HG02973 (cell line): ENCODE results near the gene PTPRD.

Source experiments
- ATAC-seq: cut with Tn5 transposase; IDR thresholded peaks from one replicate; pipeline ENCODE4 v1.9.1; 2021; ENCODE audit warnings: moderate library complexity; ENCODE audit not compliant: unreplicated experiment

The PTPRD gene

DNA sequence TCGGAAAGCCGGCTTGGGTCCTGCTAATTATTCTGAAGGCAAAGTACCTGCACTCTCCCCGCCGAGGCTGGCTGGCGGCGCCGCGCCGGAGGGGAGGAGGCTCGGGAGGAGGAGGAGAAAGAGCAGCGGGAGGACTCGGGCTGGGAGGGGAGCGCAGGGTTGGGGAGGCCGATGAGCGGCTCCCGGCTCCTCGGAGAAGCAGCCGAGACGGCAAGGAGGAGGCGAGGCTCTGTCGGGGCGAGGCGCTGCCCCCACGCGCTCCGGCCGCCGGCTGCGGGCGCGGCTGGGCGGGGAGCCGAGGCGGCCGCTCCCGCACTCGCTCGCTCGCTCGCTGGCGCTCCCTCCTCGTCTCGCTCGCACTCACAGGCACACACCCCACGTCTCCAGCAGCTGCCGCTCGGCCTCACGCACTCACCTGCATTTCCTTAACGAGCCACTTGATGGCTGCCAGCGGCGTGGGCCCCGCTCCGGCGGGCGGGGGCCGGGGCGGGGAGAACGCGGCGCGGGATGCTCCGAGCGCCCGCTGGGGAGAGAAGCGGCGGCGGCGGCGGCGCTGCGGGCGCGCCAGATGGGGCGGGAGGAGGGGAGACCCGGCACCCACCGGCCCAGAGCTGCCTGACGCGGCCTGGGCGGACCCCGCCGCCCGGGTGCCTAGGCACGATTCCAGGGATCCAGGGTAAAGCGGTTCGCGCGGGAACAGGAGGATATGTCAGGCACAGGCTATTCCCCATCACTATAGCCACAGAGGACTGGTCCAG is at the start of gene PTPRD:
TSS of gene PTPRD (minus strand) at position 362 of the 758 bp plus-strand sequence.
- ATAC-seq: peak; percentile 96

DNA sequence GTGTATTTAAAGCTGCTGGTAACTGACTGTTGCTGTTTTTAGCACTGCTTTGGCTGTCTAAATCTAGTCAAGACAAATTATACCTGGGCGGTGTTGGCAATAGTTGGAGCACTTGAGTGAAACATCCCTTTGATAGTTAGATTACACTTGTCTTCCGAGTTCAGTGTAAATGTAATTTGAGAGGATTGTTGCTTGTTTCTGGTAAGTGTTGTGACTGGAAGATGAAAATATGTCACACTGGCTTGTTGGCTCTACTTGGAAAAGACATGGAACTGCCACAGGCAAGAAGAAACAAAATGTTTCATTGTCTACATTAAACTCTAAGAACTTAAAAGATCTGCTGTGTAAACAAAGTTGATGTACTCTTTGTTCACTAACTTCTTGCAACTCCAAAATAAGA is 49.2 kb upstream of the PTPRD start:
- ATAC-seq: no peak

DNA sequence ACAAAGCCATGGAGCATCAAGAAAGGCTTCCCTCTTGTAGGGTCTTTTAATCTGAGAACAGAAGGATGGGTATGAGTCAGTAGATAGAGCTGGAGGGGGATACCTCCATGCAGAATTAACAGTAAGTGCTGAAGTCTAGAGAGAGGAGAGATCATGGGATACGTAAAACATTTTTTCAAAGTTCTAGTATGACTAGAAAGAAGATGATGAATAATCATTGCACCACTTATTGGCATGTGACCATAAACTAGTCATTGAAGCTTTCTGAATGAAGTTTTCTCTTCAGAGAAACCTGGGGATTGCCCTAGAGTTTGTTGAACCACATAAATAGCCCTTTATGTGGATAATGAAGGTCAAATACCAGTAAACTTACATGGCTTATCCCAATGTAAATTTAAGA is 48.6 kb upstream of the PTPRD start:
- ATAC-seq: no peak

DNA sequence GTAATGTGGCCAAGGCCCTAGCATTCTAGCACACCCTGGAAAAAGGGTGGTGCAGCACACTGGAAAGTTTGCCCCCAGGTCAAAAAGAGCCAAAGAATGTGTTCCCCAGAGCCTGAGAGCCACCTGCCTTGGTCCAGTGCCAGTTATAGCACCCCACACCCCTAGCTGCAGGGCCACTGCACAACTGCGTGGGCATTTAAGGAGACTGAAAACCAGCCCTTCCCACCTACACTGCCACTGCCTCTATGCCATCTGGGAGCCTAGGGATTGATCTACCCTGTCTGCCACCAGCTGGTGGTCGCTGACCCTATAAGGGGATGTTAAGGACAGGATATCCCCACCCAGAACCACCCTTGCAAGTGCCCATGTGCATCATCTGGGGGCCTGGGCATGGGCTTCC is 38.2 kb upstream of the PTPRD start:
- ATAC-seq: no peak

DNA sequence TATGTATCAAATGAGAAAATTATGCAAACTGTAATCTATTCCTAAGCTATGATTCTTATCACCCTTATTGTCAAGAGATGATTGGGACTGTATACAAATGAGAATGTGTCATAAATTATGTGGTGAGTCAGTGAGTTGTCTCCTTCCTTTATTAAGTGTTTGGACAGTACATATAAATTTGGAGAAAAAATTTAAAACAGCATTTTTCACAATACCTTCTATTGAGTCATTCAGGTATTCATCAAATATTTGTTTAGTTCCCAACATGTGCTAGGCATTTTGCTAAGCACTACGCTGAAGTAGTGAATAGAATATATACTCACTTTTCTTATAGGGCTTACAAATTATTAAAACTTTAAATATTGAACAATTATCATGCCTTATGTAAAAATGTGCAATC is 36.3 kb upstream of the PTPRD start:
- ATAC-seq: no peak

DNA sequence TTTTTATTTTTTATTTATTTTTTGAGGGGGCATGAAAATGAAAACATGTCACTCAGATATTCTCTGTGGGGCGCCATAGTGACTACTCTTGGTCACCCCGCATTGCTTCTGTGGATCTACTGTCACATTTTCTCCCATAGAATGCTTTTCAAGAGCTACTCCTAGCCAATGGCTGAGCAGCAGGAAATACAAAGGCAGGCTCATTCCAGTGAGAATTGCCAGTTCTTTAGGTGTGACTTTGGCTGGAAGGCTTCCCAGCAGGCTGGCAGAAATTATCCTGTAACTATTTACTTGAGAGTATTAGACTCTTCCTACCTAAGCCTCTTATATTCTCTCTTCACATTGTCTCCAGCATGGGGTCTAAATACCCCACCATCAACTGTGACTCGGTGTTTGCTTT is 21.0 kb upstream of the PTPRD start:
- ATAC-seq: no peak

DNA sequence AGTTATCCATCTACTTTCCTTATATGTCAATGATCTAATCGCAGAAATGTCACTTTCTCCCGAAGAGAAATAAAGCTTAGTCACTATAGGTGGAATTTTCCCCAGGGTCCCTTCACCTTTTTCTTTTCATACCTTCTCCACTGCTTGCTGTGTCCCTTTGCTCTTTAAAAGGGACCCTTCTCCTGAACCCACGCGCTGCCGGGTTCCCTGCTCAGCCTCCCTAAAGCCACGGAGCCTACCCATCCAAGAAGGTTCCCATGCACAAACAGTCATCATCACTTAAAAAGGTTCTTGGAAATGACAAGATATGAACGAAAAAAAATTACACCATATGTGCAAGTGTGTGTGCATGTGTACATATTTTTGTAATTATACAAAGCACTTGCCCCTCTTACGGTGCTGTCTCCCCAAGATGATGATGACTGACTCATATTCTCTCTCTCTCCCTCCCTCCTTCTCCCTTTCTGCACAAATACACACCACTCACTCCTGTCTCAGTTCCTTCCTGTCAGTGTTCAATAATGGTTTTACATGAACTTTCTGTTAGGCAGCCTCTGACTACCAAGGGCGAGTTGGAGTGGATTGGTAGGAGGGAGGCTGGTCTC is 1.5 kb upstream of the PTPRD start:
- no peak for ATAC-seq

DNA sequence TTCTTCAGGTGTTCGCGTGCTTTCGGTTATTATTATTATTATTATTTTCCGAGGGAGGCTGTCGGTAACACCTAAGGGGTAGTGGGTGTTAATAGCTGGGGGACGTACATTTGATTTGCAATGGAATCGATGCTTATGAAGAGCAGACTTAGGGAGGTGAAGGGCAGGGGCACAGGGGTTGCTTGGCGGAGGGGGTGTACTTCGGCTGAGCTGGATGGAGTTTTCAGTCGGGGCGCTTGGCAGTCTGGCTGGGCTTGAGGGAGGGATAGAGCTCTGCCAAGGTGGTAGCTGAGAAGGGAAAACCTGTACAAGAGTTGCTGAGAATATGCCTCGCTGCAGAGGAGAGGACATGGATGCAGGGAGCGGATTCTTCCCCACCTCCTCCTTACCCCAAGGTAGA is 617 bp upstream of the PTPRD start:
- ATAC-seq: no peak

DNA sequence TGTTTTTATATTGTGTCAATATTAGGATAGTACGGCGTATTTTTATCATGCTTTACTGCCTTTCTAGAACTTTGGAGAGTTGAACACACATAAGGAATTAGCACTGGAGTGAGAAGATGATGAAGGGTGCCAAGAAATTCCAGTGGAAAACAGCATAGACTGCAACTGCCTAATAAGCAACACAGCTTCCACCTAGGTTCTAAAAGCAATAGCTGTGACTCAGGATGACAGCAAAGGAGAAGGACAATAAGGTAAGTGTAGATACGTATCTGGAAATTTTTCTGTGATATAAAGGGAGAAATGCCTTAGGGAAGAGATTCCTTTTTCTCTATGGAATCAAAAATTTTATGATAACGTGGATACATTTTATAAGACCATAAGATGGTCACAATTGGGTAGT is 7.4 kb downstream of the PTPRD start:
- ATAC-seq: no peak

DNA sequence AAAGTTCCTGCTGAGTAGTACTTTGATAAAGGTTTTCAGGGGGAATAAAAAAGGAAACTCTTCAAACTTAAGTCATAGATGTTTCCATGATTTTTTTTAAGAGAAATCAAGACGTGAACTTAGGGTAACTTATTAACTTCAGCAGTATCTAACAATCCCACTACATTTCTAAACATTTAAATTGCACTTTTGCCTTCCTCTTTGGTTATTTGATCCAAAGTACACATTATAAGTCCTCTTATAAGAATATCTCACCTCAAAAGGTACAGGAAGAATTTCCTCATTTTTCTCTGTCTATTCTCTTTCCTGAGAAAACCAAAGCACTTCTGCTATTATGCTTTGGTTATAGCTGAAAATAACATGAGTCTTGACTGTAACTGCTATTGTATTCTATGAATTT is 7.9 kb downstream of the PTPRD start:
- ATAC-seq: no peak

DNA sequence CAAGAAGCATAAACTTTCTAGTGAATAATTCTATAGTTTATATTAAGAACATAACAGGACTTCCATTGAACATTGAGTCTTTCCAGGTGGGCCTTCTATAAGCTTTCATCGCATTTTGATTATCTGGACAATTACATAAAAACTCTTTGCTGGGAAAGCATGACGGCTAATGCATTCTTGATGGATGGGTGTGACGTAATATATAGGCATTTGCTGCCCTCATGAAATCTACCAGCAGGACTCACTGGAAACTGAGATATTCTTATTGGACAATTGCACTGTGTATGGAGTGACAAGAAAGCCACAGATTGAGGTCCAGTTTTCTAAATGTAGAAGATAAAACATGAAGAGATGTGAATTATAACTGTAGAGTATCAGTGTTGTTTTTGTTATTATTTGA is 15.0 kb downstream of the PTPRD start:
- no peak for ATAC-seq

DNA sequence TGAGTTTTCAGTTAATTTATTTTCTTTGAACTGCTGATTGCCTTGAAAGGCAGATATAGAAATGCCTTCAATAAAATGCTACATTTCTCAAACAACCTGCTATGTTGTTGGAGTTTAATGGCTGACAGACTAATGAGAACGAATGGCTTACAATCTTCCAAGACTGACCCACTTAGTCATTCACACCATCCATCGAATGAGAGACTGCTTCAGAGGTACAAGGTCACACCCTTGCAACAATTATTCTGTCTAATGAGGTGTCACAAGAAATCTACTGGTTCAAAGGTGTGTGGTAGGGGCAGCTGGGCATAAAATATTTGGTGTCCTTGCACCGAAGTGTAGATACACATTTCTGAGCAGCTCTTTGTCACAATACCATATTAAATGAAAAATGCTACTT is 18.3 kb downstream of the PTPRD start:
- ATAC-seq: no peak

DNA sequence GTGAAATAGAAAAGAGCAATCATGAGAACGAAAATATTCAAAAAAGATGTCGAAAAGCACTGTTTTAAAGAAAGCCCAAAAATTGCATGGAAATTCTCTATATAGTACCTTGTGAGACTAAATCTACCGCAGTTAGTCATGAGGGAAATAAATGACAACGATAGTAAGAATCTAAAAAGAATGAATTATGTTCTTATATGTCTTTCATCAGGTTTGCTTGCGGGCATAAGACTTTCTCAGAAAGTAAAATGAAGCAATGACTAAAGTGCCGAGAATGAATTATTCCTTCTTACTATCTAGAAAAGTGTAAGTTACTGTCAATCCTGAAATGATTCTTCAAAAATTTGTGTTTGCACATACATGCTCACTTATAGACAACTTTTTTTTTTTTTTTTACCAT is 26.4 kb downstream of the PTPRD start:
- ATAC-seq: no peak

DNA sequence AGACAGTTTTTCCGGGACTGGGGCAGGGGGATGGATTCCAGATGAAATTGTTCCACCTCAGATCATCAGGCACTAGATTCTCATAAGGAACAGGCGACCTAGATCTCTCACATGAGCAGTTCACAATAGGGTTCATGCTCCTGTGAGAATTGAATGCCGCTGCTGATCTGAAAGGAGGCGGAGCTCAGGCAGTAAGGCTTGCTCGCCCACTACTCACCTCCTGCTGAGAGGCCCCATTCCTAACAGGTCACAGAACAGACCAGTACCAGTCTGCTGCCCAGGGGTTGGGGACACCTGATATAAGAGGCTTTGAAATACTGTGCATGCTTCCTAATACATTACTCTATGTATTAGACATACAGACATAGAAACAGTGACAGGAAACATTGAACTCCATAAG is 41.1 kb downstream of the PTPRD start:
- ATAC-seq: no peak

DNA sequence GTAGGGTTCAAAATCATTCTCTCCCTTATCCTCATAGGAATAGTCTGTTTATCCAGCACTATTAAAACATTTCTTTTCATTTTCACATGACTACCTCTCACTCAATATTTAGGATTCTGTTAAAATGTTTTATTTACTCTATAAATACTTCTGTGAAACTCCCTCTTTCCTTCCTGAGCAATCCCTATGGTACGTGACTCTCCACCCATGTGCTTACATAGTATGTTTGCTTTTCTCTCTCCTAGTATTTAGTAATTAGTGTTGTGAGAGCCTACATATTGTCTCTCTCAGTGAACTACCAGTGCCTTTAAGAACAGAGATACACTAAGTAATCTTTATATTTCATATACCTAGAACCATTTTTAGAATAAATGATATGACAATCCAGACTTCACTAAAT is 46.0 kb downstream of the PTPRD start:
- ATAC-seq: no peak

DNA sequence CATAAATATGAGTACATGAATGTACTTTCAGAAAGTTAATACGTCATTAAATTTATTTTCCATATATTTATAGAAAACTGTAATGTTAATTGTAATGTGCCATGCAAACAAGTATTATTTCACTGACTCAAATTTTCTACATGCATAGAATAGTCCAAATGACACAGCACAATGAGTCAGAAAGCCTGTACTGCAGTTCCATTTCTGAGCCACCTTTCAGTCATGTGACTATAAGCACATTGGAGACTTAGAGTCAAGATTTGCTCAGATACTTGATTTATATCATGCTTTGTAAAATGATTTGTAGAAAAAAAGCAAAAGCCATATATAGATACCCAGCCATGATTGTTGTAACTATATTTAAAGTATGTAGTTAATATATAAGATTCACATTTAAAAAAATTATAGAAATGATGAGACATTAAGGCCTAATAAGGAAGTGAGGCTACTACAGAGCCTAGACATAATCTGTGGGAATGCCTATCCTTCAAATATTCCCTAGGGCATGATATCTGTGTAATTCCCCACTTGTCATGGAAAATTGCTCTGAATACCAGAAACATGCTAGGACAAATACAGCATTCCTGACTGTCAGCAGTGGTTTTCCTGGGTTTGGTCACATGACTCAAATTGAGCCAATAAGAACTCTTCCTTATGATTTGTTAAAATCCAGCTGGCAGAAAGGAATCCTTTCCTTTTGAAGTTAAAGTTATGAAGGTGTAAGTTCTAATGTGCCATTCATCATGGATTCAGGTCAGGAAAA is 50.0 kb downstream of the PTPRD start:
- no peak for ATAC-seq

DNA sequence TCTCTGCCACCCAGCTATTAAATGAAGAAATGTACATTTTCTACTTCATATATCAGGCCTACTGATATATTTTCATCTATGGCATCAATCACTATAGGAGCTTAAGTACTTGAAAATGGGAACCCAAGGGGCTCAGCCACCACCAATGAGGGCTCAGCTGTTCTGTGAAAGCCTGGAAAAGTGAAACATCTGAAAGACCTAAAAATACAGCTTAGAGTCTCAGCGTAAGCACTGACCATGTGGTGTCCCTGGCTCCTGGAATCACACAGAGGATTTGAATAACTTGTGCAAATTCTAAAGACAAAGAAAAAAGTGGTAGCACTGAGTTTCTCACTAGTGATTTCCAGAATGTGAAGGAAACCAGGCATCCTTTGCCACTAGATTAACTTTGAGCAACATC is 64.5 kb downstream of the PTPRD start:
- no peak for ATAC-seq

DNA sequence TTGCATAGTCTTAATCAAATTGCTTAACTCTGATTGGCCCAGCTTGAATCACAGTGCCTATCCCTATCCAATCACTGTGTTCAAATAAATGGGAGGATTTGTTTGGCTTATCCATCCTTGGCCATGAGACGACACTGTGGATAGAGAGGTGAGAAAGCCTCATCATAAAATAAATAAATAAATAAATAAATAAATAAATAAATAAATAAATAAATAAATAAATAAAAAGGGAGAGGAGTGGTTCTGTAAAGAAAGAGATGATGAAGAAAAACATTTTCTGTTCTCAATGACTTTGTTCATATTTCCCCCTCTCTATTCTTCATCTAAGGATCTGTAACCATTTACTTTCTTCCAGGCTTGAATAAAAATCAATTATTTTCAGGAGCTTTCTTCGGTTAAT is 74.7 kb downstream of the PTPRD start:
- no peak for ATAC-seq

DNA sequence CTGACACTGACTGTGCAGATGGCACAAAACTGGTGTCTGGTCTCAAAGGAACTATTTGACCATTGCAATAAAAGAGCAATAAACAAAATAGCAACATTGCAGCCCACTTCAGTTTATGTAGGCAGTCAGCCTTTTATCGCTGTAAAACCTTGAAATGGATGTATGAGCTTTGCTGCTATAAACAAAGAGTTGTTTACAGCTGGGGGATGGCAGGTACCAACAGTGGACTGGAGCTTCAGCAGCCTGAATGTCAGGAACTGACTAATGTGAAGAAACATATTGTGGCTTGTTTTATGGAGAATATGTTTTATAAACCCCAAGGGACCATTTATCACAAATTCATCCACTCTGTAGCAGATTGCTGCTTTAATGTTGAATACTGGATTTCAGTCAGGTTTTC is 78.0 kb downstream of the PTPRD start:
- ATAC-seq: no peak

DNA sequence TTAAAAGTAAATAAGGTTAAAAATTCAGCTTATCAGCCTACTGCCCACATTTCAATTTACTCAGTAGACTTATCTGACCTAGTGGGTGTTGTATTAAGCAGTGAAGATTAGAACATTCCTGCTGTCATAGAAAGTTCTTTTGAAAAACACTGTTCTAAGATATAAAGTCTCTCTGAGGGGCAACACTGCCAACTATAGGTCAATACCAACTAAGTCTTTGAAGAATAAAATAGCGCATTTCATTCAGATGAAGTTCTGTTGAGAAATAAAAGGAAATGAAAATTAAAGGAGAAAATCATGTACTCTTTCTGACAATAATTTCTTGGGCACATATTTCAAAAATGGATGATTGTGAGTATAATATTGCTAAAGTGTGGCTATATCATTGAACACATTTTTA is 86.8 kb downstream of the PTPRD start:
- no peak for ATAC-seq

DNA sequence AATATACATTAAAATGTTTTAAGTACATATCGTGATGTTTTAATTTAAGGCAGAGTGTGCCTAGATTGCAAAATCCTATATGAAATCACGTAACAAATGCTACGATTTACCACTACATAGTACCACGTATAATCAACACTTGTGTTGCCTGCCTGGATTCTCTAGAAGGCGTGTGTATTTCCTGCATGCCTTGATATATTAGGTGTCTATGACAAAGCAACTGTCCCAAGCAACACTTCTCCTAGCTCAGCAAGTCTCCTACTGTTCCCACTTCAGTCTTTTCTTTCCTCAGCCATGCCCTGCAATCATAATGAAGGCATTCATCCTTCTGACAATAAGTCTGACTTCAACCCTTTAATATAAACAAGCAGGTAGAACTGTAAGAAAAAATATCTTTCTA is 89.6 kb downstream of the PTPRD start:
- ATAC-seq: no peak

DNA sequence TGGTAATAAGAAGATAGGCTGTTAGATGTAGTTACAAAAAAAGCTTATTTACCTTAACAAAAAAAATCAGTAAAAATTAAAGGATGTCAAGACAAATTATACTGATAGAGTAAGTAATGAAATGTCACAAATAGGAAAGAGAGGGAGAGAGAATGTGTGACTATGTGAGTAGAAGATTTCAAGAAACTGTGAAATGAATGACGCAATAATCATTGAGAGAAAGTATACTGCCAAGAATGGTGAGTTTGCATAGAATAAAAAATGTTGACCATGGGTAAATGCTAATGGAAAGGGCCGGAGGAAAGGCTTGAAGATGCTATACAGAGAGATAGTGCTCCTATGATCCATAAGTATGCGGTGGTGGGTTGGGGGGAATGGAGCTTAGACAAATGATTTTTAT is 100.7 kb downstream of the PTPRD start:
- ATAC-seq: no peak
